Sigmoid colon (tissue), 3 donors: Measurements from ENCODE around the gene LPAR1.

Experiments used
- CTCF ChIP-seq, 4 experiments: fragments of 450-650 bp in 3 of 4; fragments of 200-600 bp in 1 of 4; IDR thresholded peaks; one replicate each; pipeline ENCODE4 v1.5.1; 2016 to 2019; ENCODE audit warnings: antibody characterized with exemption in 4 of 4, mild to moderate bottlenecking in 3 of 4, moderate library complexity in 2 of 4
- POLR2A ChIP-seq, 2 donors: fragments of 450-650 bp; IDR thresholded peaks; one replicate each; pipeline ENCODE4 v1.6.1; 2016; ENCODE audit warnings: antibody characterized with exemption in 2 of 2, mild to moderate bottlenecking in 2 of 2, moderate library complexity in 2 of 2

GRCh38 chr9:111076042-111076441 is 37.8 kb upstream of the LPAR1 start:
- TF ChIP-seq CTCF (IDR thresholded peaks at IDR 0.05) (no peak), POLR2A (IDR thresholded peaks at IDR 0.05) (no peak)
